Sigmoid colon (tissue), 4 donors: ENCODE data around the gene FAM162A.

Experiments used
- EP300 ChIP-seq, 4 donors: sonication (generic); formaldehyde crosslinking; IDR thresholded peaks; one replicate each; pipeline ENCODE4 v1.6.1; 2017; ENCODE audit warnings: antibody characterized with exemption in 4 of 4
- POLR2A ChIP-seq, 2 donors: fragments of 450-650 bp; IDR thresholded peaks; one replicate each; pipeline ENCODE4 v1.6.1; 2016; ENCODE audit warnings: antibody characterized with exemption in 2 of 2, mild to moderate bottlenecking in 2 of 2, moderate library complexity in 2 of 2
- POLR2AphosphoS5 ChIP-seq, 4 donors: sonication (generic); formaldehyde crosslinking; IDR thresholded peaks; one replicate each; pipeline ENCODE4 v1.6.1; 2017; ENCODE audit warnings: antibody characterized with exemption in 4 of 4
- TF ChIP-seq, protein P1 (sequence below), 4 experiments: fragments of 450-650 bp in 3 of 4; fragments of 200-600 bp in 1 of 4; IDR thresholded peaks; one replicate each; pipeline ENCODE4 v1.5.1; 2016 to 2019; ENCODE audit warnings: antibody characterized with exemption in 4 of 4, mild to moderate bottlenecking in 3 of 4, moderate library complexity in 2 of 4

DNA sequence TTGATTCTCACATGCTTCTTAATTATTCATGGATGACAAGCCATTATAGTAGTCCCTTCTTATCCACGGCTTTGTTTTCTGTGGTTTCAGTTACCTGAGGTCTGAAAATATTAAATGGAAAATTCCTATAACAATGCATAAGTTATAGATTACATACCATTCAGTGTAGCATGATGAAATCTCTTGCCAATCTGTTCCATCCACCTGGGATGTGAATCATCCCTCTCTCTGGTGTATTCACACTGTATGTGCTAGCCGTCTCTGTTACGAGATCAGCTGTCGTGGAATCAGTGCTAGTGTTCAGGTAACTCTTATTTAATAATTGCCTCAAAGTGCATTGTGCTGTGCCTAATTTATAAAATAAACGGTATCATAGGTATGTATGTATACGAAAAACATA lies 26.7 kb downstream of the FAM162A start:
- TF ChIP-seq POLR2A (IDR thresholded peaks at IDR 0.05) (no peak), POLR2AphosphoS5 (IDR thresholded peaks at IDR 0.05) (no peak), EP300 (IDR thresholded peaks at IDR 0.05) (no peak)
- TF ChIP-seq, protein P1, sequence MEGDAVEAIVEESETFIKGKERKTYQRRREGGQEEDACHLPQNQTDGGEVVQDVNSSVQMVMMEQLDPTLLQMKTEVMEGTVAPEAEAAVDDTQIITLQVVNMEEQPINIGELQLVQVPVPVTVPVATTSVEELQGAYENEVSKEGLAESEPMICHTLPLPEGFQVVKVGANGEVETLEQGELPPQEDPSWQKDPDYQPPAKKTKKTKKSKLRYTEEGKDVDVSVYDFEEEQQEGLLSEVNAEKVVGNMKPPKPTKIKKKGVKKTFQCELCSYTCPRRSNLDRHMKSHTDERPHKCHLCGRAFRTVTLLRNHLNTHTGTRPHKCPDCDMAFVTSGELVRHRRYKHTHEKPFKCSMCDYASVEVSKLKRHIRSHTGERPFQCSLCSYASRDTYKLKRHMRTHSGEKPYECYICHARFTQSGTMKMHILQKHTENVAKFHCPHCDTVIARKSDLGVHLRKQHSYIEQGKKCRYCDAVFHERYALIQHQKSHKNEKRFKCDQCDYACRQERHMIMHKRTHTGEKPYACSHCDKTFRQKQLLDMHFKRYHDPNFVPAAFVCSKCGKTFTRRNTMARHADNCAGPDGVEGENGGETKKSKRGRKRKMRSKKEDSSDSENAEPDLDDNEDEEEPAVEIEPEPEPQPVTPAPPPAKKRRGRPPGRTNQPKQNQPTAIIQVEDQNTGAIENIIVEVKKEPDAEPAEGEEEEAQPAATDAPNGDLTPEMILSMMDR (IDR thresholded peaks at IDR 0.05) = no peak
